Gastrocnemius medialis (tissue), 4 donors: ENCODE measurements around the gene CLSTN3.

Source experiments
- POLR2A ChIP-seq, 2 donors: fragments of 450-650 bp; IDR thresholded peaks; one replicate each; pipeline ENCODE4 v1.6.1; 2017; ENCODE audit warnings: antibody characterized with exemption in 2 of 2, mild to moderate bottlenecking in 2 of 2, moderate library complexity in 2 of 2
- TF ChIP-seq, protein P1 (sequence below), 5 experiments: fragments of 450-650 bp in 3 of 5; fragments of 200-600 bp in 2 of 5; sonication (generic) in 2 of 5; IDR thresholded peaks in 4 of 5; conservative IDR thresholded peaks in 1 of 5; 1 replicate in 4 of 5; 2 replicates in 1 of 5; pipeline ENCODE4 v1.5.1; 2016 to 2019; ENCODE audit warnings: antibody characterized with exemption in 5 of 5, mild to moderate bottlenecking in 3 of 5, moderate library complexity in 3 of 5

DNA sequence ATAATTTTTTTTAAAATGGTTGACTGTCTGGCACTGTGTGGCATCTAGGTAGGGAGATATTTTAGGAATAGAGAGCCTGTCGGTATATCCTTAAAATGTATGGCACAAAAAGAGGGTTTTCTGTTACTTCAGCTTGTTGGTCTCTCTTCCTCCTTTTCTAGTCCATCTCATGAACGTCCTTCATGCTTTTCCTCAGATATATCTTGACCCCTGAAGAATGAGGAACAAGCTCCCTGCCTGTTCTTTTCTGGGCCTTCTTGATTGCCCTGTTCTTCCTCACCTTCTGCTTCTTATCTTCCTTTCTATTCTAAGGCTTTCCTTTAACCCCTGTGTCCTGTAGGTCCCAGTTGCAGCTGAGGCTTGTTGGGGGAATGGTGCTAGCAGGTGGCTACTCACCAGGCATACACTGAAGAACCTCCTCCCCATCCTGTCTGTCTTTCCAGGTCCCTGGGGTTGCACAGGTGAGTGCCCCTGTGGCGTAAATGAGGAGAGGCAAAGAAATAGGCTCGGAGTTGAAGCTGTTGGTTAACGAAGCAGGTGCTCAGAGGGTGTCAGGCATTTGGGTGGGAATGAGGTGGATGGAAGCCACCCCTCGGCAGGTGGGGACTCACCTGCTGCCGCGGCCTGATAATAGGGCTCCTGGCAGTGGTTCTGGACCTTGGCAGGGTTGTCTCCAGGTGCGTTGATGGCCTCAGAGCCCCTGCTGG lies 30.7 kb upstream of the CLSTN3 start:
- no peak for TF ChIP-seq POLR2A (IDR thresholded peaks at IDR 0.05)
- TF ChIP-seq, protein P1, sequence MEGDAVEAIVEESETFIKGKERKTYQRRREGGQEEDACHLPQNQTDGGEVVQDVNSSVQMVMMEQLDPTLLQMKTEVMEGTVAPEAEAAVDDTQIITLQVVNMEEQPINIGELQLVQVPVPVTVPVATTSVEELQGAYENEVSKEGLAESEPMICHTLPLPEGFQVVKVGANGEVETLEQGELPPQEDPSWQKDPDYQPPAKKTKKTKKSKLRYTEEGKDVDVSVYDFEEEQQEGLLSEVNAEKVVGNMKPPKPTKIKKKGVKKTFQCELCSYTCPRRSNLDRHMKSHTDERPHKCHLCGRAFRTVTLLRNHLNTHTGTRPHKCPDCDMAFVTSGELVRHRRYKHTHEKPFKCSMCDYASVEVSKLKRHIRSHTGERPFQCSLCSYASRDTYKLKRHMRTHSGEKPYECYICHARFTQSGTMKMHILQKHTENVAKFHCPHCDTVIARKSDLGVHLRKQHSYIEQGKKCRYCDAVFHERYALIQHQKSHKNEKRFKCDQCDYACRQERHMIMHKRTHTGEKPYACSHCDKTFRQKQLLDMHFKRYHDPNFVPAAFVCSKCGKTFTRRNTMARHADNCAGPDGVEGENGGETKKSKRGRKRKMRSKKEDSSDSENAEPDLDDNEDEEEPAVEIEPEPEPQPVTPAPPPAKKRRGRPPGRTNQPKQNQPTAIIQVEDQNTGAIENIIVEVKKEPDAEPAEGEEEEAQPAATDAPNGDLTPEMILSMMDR (IDR thresholded peaks at IDR 0.05 in 4 of 5, conservative IDR thresholded peaks at IDR 0.05 in 1 of 5), result no peak
